Measurements from ENCODE around the gene NUMBL.
"Not testable (repeated sequence)": the region's sequence is repeated elsewhere in the genome, so short reads cannot be mapped to it uniquely, and the experiment has no call there.

NUMBL gene

GRCh38 chr19:40690050-40690692 lies at the start of gene NUMBL:
TSS of gene NUMBL (minus strand) at chr19:40690651. CDS start at chr19:40690483, 168 bp downstream.
- no peak for DNase-seq

GRCh38 chr19:40739030-40739839 lies 48.8 kb upstream of the NUMBL start:
- no peak for DNase-seq

- no peak for DNase-seq
These were observed 46.7 kb upstream of the NUMBL start for GRCh38 chr19:40737102-40737644.

- DNase-seq: no peak
These were observed 46.2 kb upstream of the NUMBL start for GRCh38 chr19:40736661-40737060.

GRCh38 chr19:40735013-40735771 lies 44.7 kb upstream of the NUMBL start:
- DNase-seq: no peak

- DNase-seq: no peak
These were observed 42.7 kb upstream of the NUMBL start for GRCh38 chr19:40733149-40733548.

- not testable (repeated sequence) for DNase-seq
These were observed 41.9 kb upstream of the NUMBL start for GRCh38 chr19:40732304-40732703.

GRCh38 chr19:40730065-40730464 lies 39.6 kb upstream of the NUMBL start:
- DNase-seq: not testable (repeated sequence)

GRCh38 chr19:40726279-40726678 lies 35.8 kb upstream of the NUMBL start:
- no peak for DNase-seq

GRCh38 chr19:40724855-40725254 lies 34.4 kb upstream of the NUMBL start:
- no peak for DNase-seq

- no peak for DNase-seq
These were observed 33.9 kb upstream of the NUMBL start for GRCh38 chr19:40724315-40724714.

GRCh38 chr19:40723661-40724254 lies 33.3 kb upstream of the NUMBL start:
- DNase-seq: no peak

- DNase-seq: no peak
These were observed 31.6 kb upstream of the NUMBL start for GRCh38 chr19:40721936-40722661.

GRCh38 chr19:40721140-40721486 lies 30.7 kb upstream of the NUMBL start:
- no peak for DNase-seq

GRCh38 chr19:40719414-40719894 lies 29.0 kb upstream of the NUMBL start:
- DNase-seq: no peak

- no peak for DNase-seq
These were observed 28.4 kb upstream of the NUMBL start for GRCh38 chr19:40718774-40719391.

- no peak for DNase-seq
These were observed 27.7 kb upstream of the NUMBL start for GRCh38 chr19:40717880-40718773.

GRCh38 chr19:40717325-40717879 lies 27.0 kb upstream of the NUMBL start:
- no peak for DNase-seq

GRCh38 chr19:40716482-40717324 lies 26.3 kb upstream of the NUMBL start, which contains the start of the genes COQ8B and ITPKC:
TSS of gene COQ8B (minus strand) at chr19:40716886. CDS start at chr19:40714632, 2,254 bp downstream.
TSS of gene ITPKC (plus strand) at chr19:40717112. CDS start at chr19:40717136, 24 bp downstream.
- DNase-seq: peak; percentile 98

Data from CD4-positive, alpha-beta T cell treated with Interleukin-15 for 1 hour (primary cell).